Osteocyte (in vitro differentiated cells): ENCODE measurements around the gene CSNK1G2. TPM values are rescaled to one million over a fixed set of nuclear protein-coding genes. Genes with fewer than 3 reads are reported as not detected.

Source experiments
- DNase-seq: peaks from one replicate; pipeline ENCODE4 v3.0.0; 2021; ENCODE audit warnings: mixed read lengths; ENCODE audit not compliant: unreplicated experiment; ENCODE audit errors: extremely low spot score
- H3K27ac Mint-ChIP-seq: one replicate; pipeline ENCODE4 v1.8.0; 2021; ENCODE audit warnings: mild to moderate bottlenecking, mixed read lengths; ENCODE audit not compliant: unreplicated experiment
- H3K27me3 Mint-ChIP-seq: one replicate; pipeline ENCODE4 v1.8.0; 2021; ENCODE audit warnings: mixed read lengths; ENCODE audit not compliant: unreplicated experiment
- H3K36me3 Mint-ChIP-seq: one replicate; pipeline ENCODE4 v1.8.0; 2021; ENCODE audit warnings: mixed read lengths; ENCODE audit not compliant: unreplicated experiment
- H3K4me1 Mint-ChIP-seq: one replicate; pipeline ENCODE4 v1.8.0; 2021; ENCODE audit warnings: mixed read lengths; ENCODE audit not compliant: unreplicated experiment
- H3K4me3 Mint-ChIP-seq: one replicate; pipeline ENCODE4 v1.8.0; 2021; ENCODE audit warnings: mild to moderate bottlenecking, moderate library complexity, mixed read lengths; ENCODE audit not compliant: unreplicated experiment
- H3K9me3 Mint-ChIP-seq: one replicate; pipeline ENCODE4 v1.8.0; 2021; ENCODE audit warnings: mixed read lengths; ENCODE audit not compliant: unreplicated experiment
- total RNA-seq: library from RNA; stranded (reverse); gene quantifications from 2 replicates; pipeline ENCODE4 v1.2.1, GENCODE V29; 2021
- TF ChIP-seq, protein P1 (sequence below): fragments of 200-600 bp; sonication (generic); IDR thresholded peaks from 2 replicates; pipeline ENCODE4 v1.5.0; 2021; ENCODE audit warnings: antibody characterized with exemption, mild to moderate bottlenecking, moderate library complexity

CSNK1G2 gene
- total RNA-seq, 1 donor from 2014 or later: 72.2 TPM

DNA sequence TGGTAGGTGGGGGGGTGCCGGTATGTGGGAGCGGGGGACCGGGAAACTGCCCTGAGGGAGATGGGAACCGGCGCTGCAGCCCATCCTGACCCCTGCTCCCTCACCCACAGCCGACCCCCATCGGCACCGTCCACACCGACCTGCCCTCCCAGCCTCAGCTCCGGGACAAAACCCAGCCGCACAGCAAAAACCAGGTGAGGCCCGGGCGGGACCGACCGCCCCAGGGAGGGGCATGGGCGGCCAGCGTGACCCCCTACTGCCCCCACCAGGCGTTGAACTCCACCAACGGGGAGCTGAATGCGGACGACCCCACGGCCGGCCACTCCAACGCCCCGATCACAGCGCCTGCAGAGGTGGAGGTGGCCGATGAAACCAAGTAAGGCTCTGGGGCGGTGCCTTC lies 38.7 kb downstream of the CSNK1G2 start:
- Mint-ChIP-seq H3K4me1 (no peaks in the 10 kb centered on the region), H3K27ac (no peak overlapping the region), H3K27me3 (no peaks in the 10 kb centered on the region), H3K36me3 (peaks cover 14% of the 10 kb centered on the region), H3K4me3 (no peak overlapping the region), H3K9me3 (no peaks in the 10 kb centered on the region)
- DNase-seq: no peak
- TF ChIP-seq, protein P1, sequence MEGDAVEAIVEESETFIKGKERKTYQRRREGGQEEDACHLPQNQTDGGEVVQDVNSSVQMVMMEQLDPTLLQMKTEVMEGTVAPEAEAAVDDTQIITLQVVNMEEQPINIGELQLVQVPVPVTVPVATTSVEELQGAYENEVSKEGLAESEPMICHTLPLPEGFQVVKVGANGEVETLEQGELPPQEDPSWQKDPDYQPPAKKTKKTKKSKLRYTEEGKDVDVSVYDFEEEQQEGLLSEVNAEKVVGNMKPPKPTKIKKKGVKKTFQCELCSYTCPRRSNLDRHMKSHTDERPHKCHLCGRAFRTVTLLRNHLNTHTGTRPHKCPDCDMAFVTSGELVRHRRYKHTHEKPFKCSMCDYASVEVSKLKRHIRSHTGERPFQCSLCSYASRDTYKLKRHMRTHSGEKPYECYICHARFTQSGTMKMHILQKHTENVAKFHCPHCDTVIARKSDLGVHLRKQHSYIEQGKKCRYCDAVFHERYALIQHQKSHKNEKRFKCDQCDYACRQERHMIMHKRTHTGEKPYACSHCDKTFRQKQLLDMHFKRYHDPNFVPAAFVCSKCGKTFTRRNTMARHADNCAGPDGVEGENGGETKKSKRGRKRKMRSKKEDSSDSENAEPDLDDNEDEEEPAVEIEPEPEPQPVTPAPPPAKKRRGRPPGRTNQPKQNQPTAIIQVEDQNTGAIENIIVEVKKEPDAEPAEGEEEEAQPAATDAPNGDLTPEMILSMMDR: no peak

DNA sequence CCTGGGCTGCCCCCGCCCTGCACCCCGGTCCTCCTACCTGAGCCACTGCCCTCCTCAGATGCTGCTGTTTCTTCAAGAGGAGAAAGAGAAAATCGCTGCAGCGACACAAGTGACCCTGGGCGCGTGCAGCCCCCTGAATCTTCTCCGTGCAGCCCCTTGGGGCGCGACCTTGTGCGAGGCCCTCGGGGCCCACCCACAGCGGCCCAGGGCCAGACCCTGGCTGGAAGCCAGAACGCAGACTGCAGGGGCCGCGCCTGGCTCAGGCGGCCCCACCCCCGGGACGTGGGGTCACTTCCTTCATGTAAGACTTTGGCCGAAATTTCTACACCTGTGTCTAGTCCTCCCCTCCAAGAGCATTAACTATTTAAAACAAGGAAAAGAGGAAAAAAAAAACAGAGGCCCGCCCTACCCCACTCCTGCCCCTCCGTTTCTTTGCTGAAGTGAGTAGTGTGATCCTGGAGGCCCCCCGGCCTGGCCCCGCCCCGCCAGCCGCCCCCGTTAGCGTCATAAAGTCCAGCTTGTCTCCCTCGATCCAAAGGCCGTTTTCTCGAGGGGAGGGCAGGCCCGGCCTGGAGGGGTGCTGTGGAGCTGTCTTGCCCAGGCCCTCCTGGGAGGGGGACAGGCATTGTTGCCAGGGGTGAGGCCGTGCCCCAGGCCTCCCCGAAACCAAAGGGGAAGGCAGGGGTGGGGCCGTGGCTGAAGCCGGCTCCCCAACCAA lies 39.3 kb downstream of the CSNK1G2 start:
- DNase-seq: no peak
- Mint-ChIP-seq H3K9me3 (no peaks in the 10 kb centered on the region), H3K36me3 (peaks cover 16% of the 10 kb centered on the region), H3K27me3 (no peaks in the 10 kb centered on the region), H3K4me1 (no peaks in the 10 kb centered on the region), H3K4me3 (no peak overlapping the region), H3K27ac (no peak overlapping the region)
- TF ChIP-seq, protein P1: no peak

DNA sequence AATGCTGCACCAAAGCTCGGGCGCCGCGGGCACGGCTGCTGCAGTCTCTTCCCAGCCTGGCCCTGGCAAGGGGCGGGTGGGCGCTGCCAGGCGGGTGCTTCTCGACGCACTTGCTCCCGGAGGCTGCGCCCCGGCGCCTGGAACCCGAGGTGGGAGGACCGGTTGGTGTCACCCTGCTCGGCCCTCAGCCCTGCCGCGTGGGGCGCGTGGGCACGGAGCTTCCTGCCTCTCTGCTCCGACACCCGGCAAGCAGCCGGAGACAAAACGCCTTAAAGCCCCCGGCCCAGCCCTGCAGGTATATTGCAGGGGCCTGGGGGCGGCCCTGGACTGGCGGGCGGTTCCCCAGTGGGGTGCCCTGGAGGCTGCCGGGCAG lies 39.8 kb downstream of the CSNK1G2 start:
- Mint-ChIP-seq H3K27ac (no peak overlapping the region), H3K36me3 (peaks cover 16% of the 10 kb centered on the region), H3K4me3 (no peak overlapping the region), H3K27me3 (no peaks in the 10 kb centered on the region), H3K4me1 (no peaks in the 10 kb centered on the region), H3K9me3 (no peaks in the 10 kb centered on the region)
- DNase-seq: no peak
- TF ChIP-seq, protein P1: no peak

DNA sequence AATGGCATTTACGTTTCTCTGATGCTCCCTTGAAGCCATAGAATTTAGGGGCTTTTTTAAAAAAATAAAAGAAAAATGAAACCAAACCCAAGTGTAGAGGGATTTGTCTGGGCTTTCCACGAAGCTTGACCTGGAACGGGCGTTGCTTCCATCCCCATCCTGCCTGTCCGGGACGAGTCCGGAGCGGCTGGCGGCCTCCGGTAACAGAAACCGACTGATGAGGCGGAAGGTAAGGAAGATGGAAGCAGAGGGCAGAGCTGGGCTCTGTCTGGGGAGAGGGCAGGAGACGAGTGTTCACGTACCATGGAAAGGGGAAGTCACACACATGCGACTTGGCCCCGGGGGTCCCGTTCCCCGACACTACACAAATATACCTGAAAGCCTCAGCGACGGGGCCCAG lies 40.3 kb downstream of the CSNK1G2 start:
- no peak overlapping the region for H3K27ac Mint-ChIP-seq
- TF ChIP-seq, protein P1: no peak
- H3K4me1 Mint-ChIP-seq: no peaks in the 10 kb centered on the region
- H3K9me3 Mint-ChIP-seq: no peaks in the 10 kb centered on the region
- peaks cover 16% of the 10 kb centered on the region for H3K36me3 Mint-ChIP-seq
- H3K27me3 Mint-ChIP-seq: no peaks in the 10 kb centered on the region
- no peak overlapping the region for H3K4me3 Mint-ChIP-seq
- no peak for DNase-seq

DNA sequence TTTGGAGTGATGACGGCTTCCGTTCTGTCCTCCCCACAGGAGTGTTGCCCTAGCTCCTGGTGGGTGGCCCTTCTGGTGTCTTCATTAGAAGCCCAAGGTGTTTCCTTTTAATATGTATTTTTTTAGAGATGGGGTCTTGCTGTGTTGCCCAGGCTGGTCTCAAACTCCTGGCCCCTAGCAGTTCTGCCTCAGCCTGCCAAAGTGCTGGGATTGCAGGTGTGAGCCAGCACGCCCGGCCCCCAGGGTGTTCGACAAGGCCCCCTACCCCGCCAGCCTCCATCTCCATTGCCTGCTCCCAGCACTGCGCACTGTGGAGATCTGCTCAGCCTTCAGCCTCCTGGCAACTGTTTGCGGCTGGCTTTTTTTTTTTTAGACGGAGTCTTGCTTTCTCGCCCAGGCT lies 43.4 kb downstream of the CSNK1G2 start:
- Mint-ChIP-seq H3K27ac (no peak overlapping the region), H3K27me3 (no peaks in the 10 kb centered on the region), H3K9me3 (no peaks in the 10 kb centered on the region), H3K4me3 (no peak overlapping the region), H3K36me3 (peaks cover 16% of the 10 kb centered on the region), H3K4me1 (no peaks in the 10 kb centered on the region)
- no peak for DNase-seq
- TF ChIP-seq, protein P1: no peak
